ENCODE measurements around the gene KCTD15.

DNA sequence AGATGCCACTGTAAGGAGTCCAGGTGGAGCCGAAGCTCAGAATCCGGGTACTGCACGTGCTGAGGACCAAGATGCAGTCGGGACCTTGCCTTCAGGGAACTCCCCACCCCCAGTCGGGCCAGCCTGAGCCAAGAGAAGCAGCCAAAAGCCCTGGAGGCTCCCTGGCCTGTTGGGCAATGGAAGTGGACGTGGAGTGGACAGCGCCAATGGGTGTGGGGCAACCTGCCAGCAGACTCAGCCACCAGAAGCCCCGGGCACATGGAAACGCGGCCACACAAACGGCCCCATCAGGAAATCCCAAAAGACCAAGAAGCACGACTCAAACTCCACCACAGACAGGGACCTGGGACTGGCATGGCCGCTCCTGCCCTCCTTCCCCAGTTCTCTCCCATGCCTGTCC is 30.0 kb upstream of the KCTD15 start:
- TF ChIP-seq CTCF (IDR thresholded peaks at IDR 0.05) (no peak), E2F5 (CRISPR knock-in tag; IDR thresholded peaks at IDR 0.05) (no peak), FOXJ3 (CRISPR knock-in tag; IDR thresholded peaks at IDR 0.05; ENCODE audit: borderline replicate concordance) (no peak), JUN (CRISPR knock-in tag; IDR thresholded peaks at IDR 0.05) (no peak), NR1H2 (CRISPR knock-in tag; IDR thresholded peaks at IDR 0.05) (no peak), ZNF121 (CRISPR knock-in tag; IDR thresholded peaks at IDR 0.05) (no peak), NFE2L1 (CRISPR knock-in tag; IDR thresholded peaks at IDR 0.05) (no peak), CBFB (CRISPR knock-in tag; IDR thresholded peaks at IDR 0.05; ENCODE audit: low read depth) (no peak), ZNF396 (CRISPR knock-in tag; IDR thresholded peaks at IDR 0.05; ENCODE audit: borderline replicate concordance) (no peak)
- TF ChIP-seq, protein P1, sequence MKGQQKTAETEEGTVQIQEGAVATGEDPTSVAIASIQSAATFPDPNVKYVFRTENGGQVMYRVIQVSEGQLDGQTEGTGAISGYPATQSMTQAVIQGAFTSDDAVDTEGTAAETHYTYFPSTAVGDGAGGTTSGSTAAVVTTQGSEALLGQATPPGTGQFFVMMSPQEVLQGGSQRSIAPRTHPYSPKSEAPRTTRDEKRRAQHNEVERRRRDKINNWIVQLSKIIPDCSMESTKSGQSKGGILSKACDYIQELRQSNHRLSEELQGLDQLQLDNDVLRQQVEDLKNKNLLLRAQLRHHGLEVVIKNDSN (CRISPR knock-in tag; IDR thresholded peaks at IDR 0.05) = no peak
- TF ChIP-seq, protein P2, sequence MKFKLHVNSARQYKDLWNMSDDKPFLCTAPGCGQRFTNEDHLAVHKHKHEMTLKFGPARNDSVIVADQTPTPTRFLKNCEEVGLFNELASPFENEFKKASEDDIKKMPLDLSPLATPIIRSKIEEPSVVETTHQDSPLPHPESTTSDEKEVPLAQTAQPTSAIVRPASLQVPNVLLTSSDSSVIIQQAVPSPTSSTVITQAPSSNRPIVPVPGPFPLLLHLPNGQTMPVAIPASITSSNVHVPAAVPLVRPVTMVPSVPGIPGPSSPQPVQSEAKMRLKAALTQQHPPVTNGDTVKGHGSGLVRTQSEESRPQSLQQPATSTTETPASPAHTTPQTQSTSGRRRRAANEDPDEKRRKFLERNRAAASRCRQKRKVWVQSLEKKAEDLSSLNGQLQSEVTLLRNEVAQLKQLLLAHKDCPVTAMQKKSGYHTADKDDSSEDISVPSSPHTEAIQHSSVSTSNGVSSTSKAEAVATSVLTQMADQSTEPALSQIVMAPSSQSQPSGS (CRISPR knock-in tag; IDR thresholded peaks at IDR 0.05; ENCODE audit: borderline replicate concordance, low read depth) = no peak
- TF ChIP-seq, protein P3, sequence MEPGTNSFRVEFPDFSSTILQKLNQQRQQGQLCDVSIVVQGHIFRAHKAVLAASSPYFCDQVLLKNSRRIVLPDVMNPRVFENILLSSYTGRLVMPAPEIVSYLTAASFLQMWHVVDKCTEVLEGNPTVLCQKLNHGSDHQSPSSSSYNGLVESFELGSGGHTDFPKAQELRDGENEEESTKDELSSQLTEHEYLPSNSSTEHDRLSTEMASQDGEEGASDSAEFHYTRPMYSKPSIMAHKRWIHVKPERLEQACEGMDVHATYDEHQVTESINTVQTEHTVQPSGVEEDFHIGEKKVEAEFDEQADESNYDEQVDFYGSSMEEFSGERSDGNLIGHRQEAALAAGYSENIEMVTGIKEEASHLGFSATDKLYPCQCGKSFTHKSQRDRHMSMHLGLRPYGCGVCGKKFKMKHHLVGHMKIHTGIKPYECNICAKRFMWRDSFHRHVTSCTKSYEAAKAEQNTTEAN (CRISPR knock-in tag; IDR thresholded peaks at IDR 0.05) = no peak
- TF ChIP-seq, protein P4, sequence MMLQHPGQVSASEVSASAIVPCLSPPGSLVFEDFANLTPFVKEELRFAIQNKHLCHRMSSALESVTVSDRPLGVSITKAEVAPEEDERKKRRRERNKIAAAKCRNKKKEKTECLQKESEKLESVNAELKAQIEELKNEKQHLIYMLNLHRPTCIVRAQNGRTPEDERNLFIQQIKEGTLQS (CRISPR knock-in tag; conservative IDR thresholded peaks at IDR 0.05) = no peak
- TF ChIP-seq, protein P5, sequence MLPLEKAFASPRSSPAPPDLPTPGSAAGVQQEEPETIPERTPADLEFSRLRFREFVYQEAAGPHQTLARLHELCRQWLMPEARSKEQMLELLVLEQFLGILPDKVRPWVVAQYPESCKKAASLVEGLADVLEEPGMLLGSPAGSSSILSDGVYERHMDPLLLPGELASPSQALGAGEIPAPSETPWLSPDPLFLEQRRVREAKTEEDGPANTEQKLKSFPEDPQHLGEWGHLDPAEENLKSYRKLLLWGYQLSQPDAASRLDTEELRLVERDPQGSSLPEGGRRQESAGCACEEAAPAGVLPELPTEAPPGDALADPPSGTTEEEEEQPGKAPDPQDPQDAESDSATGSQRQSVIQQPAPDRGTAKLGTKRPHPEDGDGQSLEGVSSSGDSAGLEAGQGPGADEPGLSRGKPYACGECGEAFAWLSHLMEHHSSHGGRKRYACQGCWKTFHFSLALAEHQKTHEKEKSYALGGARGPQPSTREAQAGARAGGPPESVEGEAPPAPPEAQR (CRISPR knock-in tag; IDR thresholded peaks at IDR 0.05) = no peak

Data from WTC11 (cell line).